Common myeloid progenitor, CD34-positive (primary cell): ENCODE data around the gene MNT.

Experiments used
- CTCF ChIA-PET: fragments of 350-600 bp; sonication (Branson Sonifier 250); formaldehyde crosslinking; loops from one replicate; lab custom pipeline; 2021; ENCODE audit warnings: antibody characterized with exemption; lab: Charles Lee
- POLR2A ChIA-PET: fragments of 350-600 bp; sonication (Branson Sonifier 250); formaldehyde crosslinking; loops from one replicate; lab custom pipeline; 2021; ENCODE audit warnings: antibody characterized with exemption; lab: Charles Lee
- DNase-seq, 3 donors: peaks; one replicate each; pipeline versions ENCODE4 v3.0.0 to v3.0.0-alpha.2; 2013
- H3K27ac ChIP-seq, 2 experiments: 1 replicate in 1 of 2; 2 replicates in 1 of 2; pipeline ENCODE4 v1.7.0; 2013; ENCODE audit warnings: inconsistent platforms in 2 of 2, low read length in 2 of 2, mild to moderate bottlenecking in 2 of 2, low read depth in 1 of 2, moderate library complexity in 1 of 2; ENCODE audit not compliant: severe bottlenecking in 2 of 2, insufficient read depth in 1 of 2, poor library complexity in 1 of 2
- H3K27me3 ChIP-seq, 5 experiments: replicated peaks in 2 of 5; 1 replicate in 3 of 5; 2 replicates in 2 of 5; pipeline versions ENCODE4 v1.6.1 to v1.7.0; 2013; ENCODE audit warnings: low read length in 4 of 5, mild to moderate bottlenecking in 2 of 5, moderate library complexity in 2 of 5, inconsistent platforms in 1 of 5; ENCODE audit not compliant: insufficient read depth in 5 of 5, control insufficient read depth in 4 of 5
- H3K36me3 ChIP-seq, 4 experiments: 1 replicate in 2 of 4; 2 replicates in 2 of 4; pipeline versions ENCODE4 v1.6.1 to v1.7.0; 2013; ENCODE audit warnings: low read length in 3 of 4, control low read depth in 1 of 4, mild to moderate bottlenecking in 1 of 4; ENCODE audit not compliant: control insufficient read depth in 4 of 4, insufficient read depth in 4 of 4
- H3K4me1 ChIP-seq, 4 experiments: 1 replicate in 3 of 4; 2 replicates in 1 of 4; pipeline versions ENCODE4 v1.6.1 to v1.7.1; 2013; ENCODE audit warnings: low read length in 3 of 4, mild to moderate bottlenecking in 3 of 4, control low read depth in 1 of 4, inconsistent platforms in 1 of 4, moderate library complexity in 1 of 4; ENCODE audit not compliant: control insufficient read depth in 4 of 4, insufficient read depth in 4 of 4; ENCODE audit errors: control extremely low read depth in 1 of 4
- H3K4me3 ChIP-seq, 7 experiments: 1 replicate in 4 of 7; 2 replicates in 3 of 7; pipeline versions ENCODE4 v1.5.1 to v1.7.0; 2013; ENCODE audit warnings: mild to moderate bottlenecking in 7 of 7, low read length in 6 of 7, moderate library complexity in 6 of 7, inconsistent platforms in 2 of 7, low read depth in 2 of 7, control low read depth in 1 of 7; ENCODE audit not compliant: insufficient read depth in 4 of 7, control insufficient read depth in 1 of 7; ENCODE audit errors: extremely low read depth in 1 of 7
- H3K9me3 ChIP-seq, 5 experiments: 1 replicate in 4 of 5; 2 replicates in 1 of 5; pipeline versions ENCODE4 v1.6.1 to v1.7.1; 2013; ENCODE audit warnings: low read length in 4 of 5, mild to moderate bottlenecking in 2 of 5, inconsistent platforms in 1 of 5, low read depth in 1 of 5, moderate library complexity in 1 of 5; ENCODE audit not compliant: control insufficient read depth in 4 of 5, insufficient read depth in 2 of 5; ENCODE audit errors: control extremely low read depth in 1 of 5
- WGBS: methylation state at CpG from one replicate; pipeline ENCODE4 v1.1.5; 2013; ENCODE audit not compliant: insufficient coverage; 5-methylcytosine and 5-hydroxymethylcytosine counted together

Gene MNT

DNA sequence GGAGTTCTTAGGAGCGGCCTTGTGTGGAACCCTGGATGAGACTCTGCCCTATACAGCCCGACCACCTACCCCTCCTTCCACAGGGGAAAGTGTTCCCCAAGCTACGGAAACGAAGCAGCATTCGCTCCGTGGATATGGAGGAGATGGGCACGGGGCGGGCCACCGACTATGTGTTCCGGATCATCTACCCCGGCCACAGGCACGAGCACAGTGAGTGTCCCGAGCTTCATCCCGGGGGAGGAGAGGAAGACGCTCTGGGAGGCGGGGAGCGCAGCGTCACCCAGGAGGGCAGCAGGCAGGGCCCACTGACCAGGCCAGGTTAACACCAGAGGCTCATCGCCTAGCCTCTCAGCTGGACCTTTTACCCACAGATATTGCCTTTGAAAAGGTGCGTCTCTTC is 35.7 kb downstream of the MNT start:
- Histone ChIP-seq H3K27me3 (no peaks in the 10 kb centered on the region), H3K4me3 (no peak overlapping the region), H3K27ac (no peak overlapping the region), H3K9me3 (no peaks in the 10 kb centered on the region), H3K4me1 (peaks cover 0 to 8% (median 2%) of the 10 kb centered on the region in 4 experiments), H3K36me3 (peaks cover 3 to 69% (median 52%) of the 10 kb centered on the region in 4 experiments)
- CTCF ChIA-PET, result no interaction called here
- DNase-seq, result no peak
- POLR2A ChIA-PET, result no interaction called here
- 98% methylated on average over 18 of the region's 20 CpGs for WGBS

DNA sequence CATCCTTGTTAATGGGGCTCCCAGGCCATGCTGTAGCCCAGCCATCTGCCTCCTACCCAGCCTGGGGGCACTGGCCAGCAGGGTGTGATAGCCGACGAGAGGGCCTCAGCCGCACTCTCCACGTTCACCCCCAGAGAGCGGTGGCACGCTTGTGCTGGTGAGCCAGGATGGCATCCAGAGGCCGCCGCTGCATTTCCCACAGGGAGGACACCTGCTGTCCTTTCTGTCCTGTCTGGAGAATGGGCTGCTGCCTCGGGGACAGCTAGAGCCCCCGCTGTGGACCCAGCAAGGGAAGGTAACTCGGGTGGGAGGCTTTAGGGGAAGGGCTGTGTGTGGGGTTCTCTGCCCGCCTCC is 36.1 kb downstream of the MNT start:
- peaks cover 0 to 8% (median 2%) of the 10 kb centered on the region in 4 experiments for H3K4me1 ChIP-seq
- H3K9me3 ChIP-seq, result no peaks in the 10 kb centered on the region
- CTCF ChIA-PET, result no interaction called here
- no peak overlapping the region for H3K27ac ChIP-seq
- H3K27me3 ChIP-seq, result no peaks in the 10 kb centered on the region
- DNase-seq, result no peak
- POLR2A ChIA-PET, result no interaction called here
- peaks cover 3 to 67% (median 50%) of the 10 kb centered on the region in 4 experiments for H3K36me3 ChIP-seq
- no peak overlapping the region for H3K4me3 ChIP-seq
- WGBS, result 89% methylated on average over 12 of the region's 12 CpGs

DNA sequence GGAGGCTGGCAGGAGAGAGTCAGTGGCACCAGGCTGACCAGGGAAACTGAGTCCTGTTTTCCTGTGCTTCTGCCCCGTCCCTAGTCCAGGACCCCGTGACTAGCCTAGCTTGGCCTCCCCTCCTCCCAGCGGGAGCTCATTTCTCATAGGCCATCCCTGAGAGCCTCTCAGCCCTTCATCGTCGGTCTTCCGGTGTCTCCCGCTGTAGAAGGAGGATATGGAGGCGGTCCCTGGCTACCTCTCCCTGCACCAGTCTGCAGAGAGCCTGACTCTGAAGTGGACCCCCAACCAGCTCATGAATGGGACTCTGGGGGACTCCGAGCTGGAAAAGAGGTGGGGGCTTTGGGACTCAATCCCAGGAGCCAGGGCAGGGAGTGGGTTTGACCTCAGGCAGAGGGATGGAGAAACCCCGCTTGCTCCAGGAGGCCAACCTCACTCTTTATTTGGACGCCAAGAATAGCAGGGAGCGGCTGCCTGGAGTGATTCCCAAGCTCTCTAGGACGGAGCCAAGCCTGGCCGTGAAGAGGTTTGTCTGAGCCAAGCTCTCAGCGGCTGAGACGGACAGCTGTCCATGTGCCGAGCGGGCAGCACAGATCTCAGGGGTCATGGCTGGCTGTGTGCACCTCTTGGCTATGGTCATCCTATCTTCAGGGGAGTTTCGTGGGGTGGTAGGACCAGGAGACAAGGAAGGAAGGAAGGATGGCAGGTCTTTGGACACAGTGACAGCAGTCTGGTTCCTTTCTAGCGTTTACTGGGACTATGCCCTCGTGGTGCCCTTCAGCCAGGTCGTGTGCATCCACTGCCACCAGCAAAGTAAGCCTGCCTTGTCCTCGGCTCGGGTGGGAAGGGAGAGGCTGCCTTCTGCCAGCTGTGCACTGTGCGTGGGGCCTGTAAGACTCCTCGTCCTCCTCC is 36.8 kb downstream of the MNT start:
- no peaks in the 10 kb centered on the region for H3K9me3 ChIP-seq
- no peak overlapping the region for H3K27ac ChIP-seq
- ChIA-PET POLR2A (no interaction called here), CTCF (interaction anchor here (0.8 to 4.5 kb wide), 4 partner anchors 12 to 229 kb away, joined by 3 to 21 read pairs (median 5); no protein-coding TSS in a partner anchor)
- no peak overlapping the region for H3K4me3 ChIP-seq
- H3K36me3 ChIP-seq, result peaks cover 3 to 69% (median 52%) of the 10 kb centered on the region in 4 experiments
- 98% methylated on average over 21 of the region's 26 CpGs for whole genome bisulfite sequencing
- H3K27me3 ChIP-seq, result no peaks in the 10 kb centered on the region
- no peak for DNase-seq
- peaks cover 0 to 6% (median 2%) of the 10 kb centered on the region in 4 experiments for H3K4me1 ChIP-seq

DNA sequence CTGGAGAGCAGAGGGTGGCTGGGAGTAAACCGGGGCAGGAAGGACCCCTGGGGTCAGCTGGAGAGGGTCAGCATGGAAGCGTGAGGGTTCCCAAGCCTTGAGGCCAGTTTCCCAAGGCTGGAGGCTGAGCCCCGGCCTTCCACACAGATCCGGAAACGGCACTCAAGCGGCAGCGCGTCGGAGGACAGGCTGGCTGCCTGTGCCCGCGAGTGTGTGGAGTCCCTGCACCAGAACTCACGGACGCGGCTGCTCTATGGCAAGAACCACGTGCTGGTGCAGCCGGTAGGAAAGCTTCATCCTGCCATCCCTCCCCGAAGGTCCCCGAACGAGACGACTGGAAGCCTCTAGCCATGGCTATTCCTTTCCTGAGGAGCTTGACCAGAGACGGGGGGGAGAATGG is 37.5 kb downstream of the MNT start:
- WGBS, result 97% methylated on average over 20 of the region's 21 CpGs
- CTCF ChIA-PET, result interaction anchor here (0.8 to 4.5 kb wide), 4 partner anchors 11 to 228 kb away, joined by 3 to 21 read pairs (median 5); no protein-coding TSS in a partner anchor
- H3K27me3 ChIP-seq, result no peaks in the 10 kb centered on the region
- POLR2A ChIA-PET, result no interaction called here
- no peak overlapping the region for H3K4me3 ChIP-seq
- no peaks in the 10 kb centered on the region for H3K4me1 ChIP-seq
- H3K27ac ChIP-seq, result no peak overlapping the region
- no peaks in the 10 kb centered on the region for H3K9me3 ChIP-seq
- no peak for DNase-seq
- H3K36me3 ChIP-seq, result peaks cover 3 to 67% (median 51%) of the 10 kb centered on the region in 4 experiments

DNA sequence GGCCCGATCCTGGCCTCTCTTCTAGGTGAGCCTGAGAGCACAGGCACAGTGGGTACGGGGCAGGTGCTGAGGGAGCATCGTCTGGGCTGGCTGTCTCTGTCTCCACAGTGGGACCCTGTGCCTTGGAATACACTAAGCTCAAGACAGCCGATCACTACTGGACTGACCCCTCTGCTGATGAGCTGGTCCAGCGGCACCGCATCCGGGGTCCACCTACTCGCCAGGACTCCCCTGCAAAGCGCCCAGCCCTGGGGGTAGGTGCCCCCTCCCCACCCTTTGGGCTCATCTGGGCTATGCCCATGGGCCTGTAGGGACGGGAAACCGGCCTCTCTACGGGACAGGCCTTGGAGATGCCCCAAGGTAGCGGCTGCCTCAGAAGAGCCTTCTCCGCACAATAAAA is 38.0 kb downstream of the MNT start:
- Histone ChIP-seq H3K9me3 (no peaks in the 10 kb centered on the region), H3K36me3 (peaks cover 3 to 66% (median 50%) of the 10 kb centered on the region in 4 experiments), H3K4me1 (no peaks in the 10 kb centered on the region), H3K4me3 (no peak overlapping the region), H3K27ac (no peak overlapping the region), H3K27me3 (no peaks in the 10 kb centered on the region)
- ChIA-PET CTCF (interaction anchor here (0.8 to 4.5 kb wide), 3 partner anchors 10 to 227 kb away, joined by 3 to 21 read pairs (median 5); no protein-coding TSS in a partner anchor), POLR2A (no interaction called here)
- DNase-seq, result no peak
- 97% methylated on average over 12 of the region's 14 CpGs for WGBS

DNA sequence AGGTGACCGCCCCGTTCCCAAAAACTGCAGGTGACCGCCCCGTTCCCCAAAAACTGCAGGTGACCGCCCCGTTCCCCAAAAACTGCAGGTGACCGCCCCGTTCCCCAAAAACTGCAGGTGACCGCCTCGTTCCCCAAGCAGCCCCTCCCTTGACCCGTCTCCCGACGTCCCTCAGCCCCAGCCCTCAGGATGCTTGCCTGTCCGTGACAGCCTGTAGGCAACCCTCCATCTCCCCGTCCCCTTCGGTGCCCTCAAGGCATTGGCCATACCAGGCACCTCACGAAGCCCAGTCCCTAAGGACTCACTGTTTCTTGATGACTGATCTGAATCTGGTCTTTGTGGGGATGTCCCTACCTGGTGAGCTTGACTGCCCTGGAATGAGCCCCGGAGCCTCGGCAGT is 38.4 kb downstream of the MNT start:
- Histone ChIP-seq H3K4me1 (no peaks in the 10 kb centered on the region), H3K4me3 (no peak overlapping the region), H3K27me3 (no peaks in the 10 kb centered on the region), H3K9me3 (no peaks in the 10 kb centered on the region), H3K36me3 (peaks cover 3 to 64% (median 46%) of the 10 kb centered on the region in 4 experiments), H3K27ac (no peak overlapping the region)
- CTCF ChIA-PET, result interaction anchor here (4.5 kb wide), 1 partner anchor 10 kb away, joined by 21 read pairs; no protein-coding TSS in a partner anchor
- DNase-seq, result no peak
- POLR2A ChIA-PET, result no interaction called here
- WGBS, result 91% methylated on average over 17 of the region's 19 CpGs

DNA sequence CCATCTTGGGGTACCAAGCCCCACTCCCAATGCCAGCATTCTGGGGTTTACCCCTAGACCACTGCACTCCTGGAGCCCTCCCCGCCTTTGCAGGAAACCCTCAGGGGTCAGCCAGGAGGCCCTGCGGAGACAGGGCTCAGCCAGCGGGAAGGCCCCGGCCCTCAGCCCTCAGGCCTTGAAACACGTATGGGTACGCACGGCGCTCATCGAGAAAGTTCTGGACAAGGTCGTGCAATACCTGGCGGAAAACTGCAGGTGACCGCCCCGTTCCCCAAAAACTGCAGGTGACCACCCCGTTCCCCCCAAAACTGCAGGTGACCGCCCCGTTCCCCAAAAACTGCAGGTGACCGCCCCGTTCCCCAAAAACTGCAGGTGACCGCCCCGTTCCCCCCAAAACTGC is 38.8 kb downstream of the MNT start:
- 98% methylated on average over 20 of the region's 20 CpGs for WGBS
- POLR2A ChIA-PET, result no interaction called here
- Histone ChIP-seq H3K36me3 (peaks cover 3 to 65% (median 45%) of the 10 kb centered on the region in 4 experiments), H3K4me1 (no peaks in the 10 kb centered on the region), H3K27me3 (no peaks in the 10 kb centered on the region), H3K27ac (no peak overlapping the region), H3K9me3 (no peaks in the 10 kb centered on the region), H3K4me3 (no peak overlapping the region)
- DNase-seq, result no peak
- CTCF ChIA-PET, result interaction anchor here (4.5 kb wide), 1 partner anchor 10 kb away, joined by 21 read pairs; no protein-coding TSS in a partner anchor
